SK-N-SH (cell line): ENCODE measurements around the gene FKBP11.

Experiments used
- CTCF ChIP-seq: fragments of 200-600 bp; sonication (generic); IDR thresholded peaks from 2 replicates; pipeline ENCODE4 v1.6.1; 2017; ENCODE audit warnings: antibody characterized with exemption, mild to moderate bottlenecking, moderate library complexity
- FOXJ3 ChIP-seq: sonication (generic); formaldehyde crosslinking; IDR thresholded peaks from 2 replicates; pipeline ENCODE4 v1.5.1; 2020; ENCODE audit warnings: mild to moderate bottlenecking, missing genetic modification reagents
- POLR2AphosphoS5 ChIP-seq: IDR thresholded peaks from 2 replicates; pipeline ENCODE4 v1.6.1; 2012; ENCODE audit warnings: low read depth, low read length
- RCOR1 ChIP-seq: fragments of 150-350 bp; IDR thresholded peaks from 2 replicates; pipeline ENCODE4 v1.6.1; 2017; ENCODE audit warnings: antibody characterized with exemption, low read length
- TAF1 ChIP-seq: IDR thresholded peaks from 2 replicates; pipeline ENCODE4 v1.6.1; 2012; ENCODE audit warnings: low read depth, mild to moderate bottlenecking, low read length, moderate library complexity, borderline replicate concordance

- TF ChIP-seq CTCF: no peak
- no peak for TF ChIP-seq POLR2AphosphoS5
- no peak for TF ChIP-seq RCOR1
- no peak for TF ChIP-seq TAF1
- no peak for TF ChIP-seq FOXJ3
Measured at GRCh38 chr12:48946943-48947342, 21.7 kb upstream of the FKBP11 start.
